RWPE1 (cell line): ENCODE results near the gene PDLIM4.

Experiments
- CTCF ChIA-PET: fragments of 350-600 bp; sonication (Branson Sonifier 250); formaldehyde crosslinking; extraction: SDS; loops from one replicate; lab custom pipeline; 2021; lab: Yijun Ruan, JAX
- POLR2A ChIA-PET: fragments of 400-600 bp; formaldehyde crosslinking; extraction: SDS; loops from one replicate; lab custom pipeline; 2020; ENCODE audit warnings: antibody characterized with exemption; ENCODE audit not compliant: low non-redundant PET; lab: Yijun Ruan, JAX
- DNase-seq: peaks from one replicate; pipeline ENCODE4 v3.0.0; 2012; ENCODE audit warnings: low spot score
- H3K27ac ChIP-seq: fragments of 450-650 bp; 2 replicates; pipeline ENCODE4 v1.5.1; 2017
- CTCF ChIP-seq: fragments of 450-650 bp; conservative IDR thresholded peaks from 2 replicates; pipeline ENCODE4 v1.5.1; 2017; ENCODE audit warnings: low read depth, mild to moderate bottlenecking

Gene PDLIM4

GRCh38 chr5:132299917-132300316 is 42.4 kb downstream of the PDLIM4 start:
- H3K27ac ChIP-seq, result no peak overlapping the region
- POLR2A ChIA-PET, result no interaction called here
- CTCF ChIA-PET, result no interaction called here
- no peak for TF ChIP-seq CTCF
- no peak for DNase-seq

- DNase-seq, result no peak
- CTCF ChIA-PET, result interaction anchor here (0.5 to 1.0 kb wide), 2 partner anchors 28 to 110 kb away, joined by 3 read pairs; no protein-coding TSS in a partner anchor
- peak overlapping the region; percentile 31 for H3K27ac ChIP-seq
- POLR2A ChIA-PET, result no interaction called here
- TF ChIP-seq CTCF, result no peak
These were observed 43.3 kb downstream of the PDLIM4 start for GRCh38 chr5:132300577-132301343.

GRCh38 chr5:132301344-132302271 is 44.1 kb downstream of the PDLIM4 start:
- DNase-seq, result no peak
- no peak for TF ChIP-seq CTCF
- ChIA-PET CTCF (interaction anchor here (1.0 kb wide), 1 partner anchor 111 kb away, joined by 3 read pairs; no protein-coding TSS in a partner anchor), POLR2A (no interaction called here)
- H3K27ac ChIP-seq, result peak overlapping the region; percentile 31

GRCh38 chr5:132302413-132302812 is 44.9 kb downstream of the PDLIM4 start:
- peak overlapping the region; percentile 7; the same call in 1 of the 2 replicates for H3K27ac ChIP-seq
- no peak for TF ChIP-seq CTCF
- ChIA-PET POLR2A (no interaction called here), CTCF (no interaction called here)
- no peak for DNase-seq

- no peak for DNase-seq
- TF ChIP-seq CTCF, result no peak
- CTCF ChIA-PET, result interaction anchor here (0.6 kb wide), 1 partner anchor 1016 kb away, joined by 3 read pairs; no protein-coding TSS in a partner anchor
- POLR2A ChIA-PET, result no interaction called here
- no peak overlapping the region for H3K27ac ChIP-seq
These were observed 46.1 kb downstream of the PDLIM4 start for GRCh38 chr5:132303589-132303988.

- ChIA-PET POLR2A (no interaction called here), CTCF (no interaction called here)
- no peak overlapping the region for H3K27ac ChIP-seq
- no peak for TF ChIP-seq CTCF
- no peak for DNase-seq
These were observed 47.9 kb downstream of the PDLIM4 start for GRCh38 chr5:132305420-132305819.
